Uterus (tissue), 2 donors: ENCODE results near the gene PDE3B.
A peak's percentile ranks its signal among the peaks of the same experiment; 100 is the strongest.

Source experiments
- POLR2A ChIP-seq, 2 donors: fragments of 450-650 bp; IDR thresholded peaks; one replicate each; pipeline ENCODE4 v1.6.1; 2016; ENCODE audit warnings: antibody characterized with exemption in 2 of 2, mild to moderate bottlenecking in 1 of 2, moderate library complexity in 1 of 2
- TF ChIP-seq, protein P1 (sequence below), 4 experiments: fragments of 200-600 bp in 2 of 4; fragments of 450-650 bp in 2 of 4; sonication (generic) in 2 of 4; IDR thresholded peaks; one replicate each; pipeline ENCODE4 v1.5.1; 2016 to 2019; ENCODE audit warnings: antibody characterized with exemption in 4 of 4, mild to moderate bottlenecking in 2 of 4, moderate library complexity in 1 of 4

DNA sequence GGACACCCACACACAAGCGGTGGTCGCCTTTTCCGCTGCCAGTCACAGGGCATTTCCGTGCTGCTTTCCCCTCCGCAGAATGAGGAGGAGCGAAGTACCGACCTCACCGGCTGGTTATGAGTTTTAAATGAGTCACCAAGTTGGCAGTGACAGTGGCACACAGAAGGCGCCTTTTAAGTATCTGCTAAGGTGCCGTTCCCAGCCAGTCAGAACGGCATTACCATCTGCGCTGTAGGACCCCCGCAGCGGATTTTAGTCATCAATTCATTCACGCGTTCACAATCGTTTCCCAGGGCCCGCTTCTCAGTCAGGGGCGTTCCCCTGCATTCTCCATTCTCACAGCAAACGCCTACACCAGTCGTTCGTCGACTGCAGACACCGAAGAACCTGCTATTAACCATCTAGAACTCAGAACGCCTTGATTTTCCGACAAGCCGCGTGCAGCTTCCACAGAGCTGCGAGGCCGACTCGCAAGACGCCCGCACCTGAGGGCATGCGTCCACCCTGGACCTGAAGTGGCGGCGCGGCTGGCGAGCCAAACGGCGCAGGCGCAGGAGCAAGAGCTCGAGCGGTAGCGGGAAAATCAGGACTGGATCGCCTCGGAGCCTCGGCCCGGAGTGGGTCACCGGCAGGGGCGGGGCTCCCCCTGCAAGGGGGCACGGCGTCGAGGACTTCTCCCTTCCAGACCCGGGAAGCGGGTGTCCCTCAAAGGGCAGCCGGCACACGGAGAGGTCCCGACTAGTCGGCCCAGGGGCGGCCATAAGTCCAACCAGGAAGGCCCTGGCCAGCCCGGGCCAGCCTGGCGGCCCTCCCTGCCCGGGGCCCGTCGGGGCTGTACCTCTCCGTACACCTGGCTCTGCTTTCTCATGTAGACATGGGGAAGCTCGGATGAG lies 247.8 kb downstream of the PDE3B start:
- TF ChIP-seq, protein P1, sequence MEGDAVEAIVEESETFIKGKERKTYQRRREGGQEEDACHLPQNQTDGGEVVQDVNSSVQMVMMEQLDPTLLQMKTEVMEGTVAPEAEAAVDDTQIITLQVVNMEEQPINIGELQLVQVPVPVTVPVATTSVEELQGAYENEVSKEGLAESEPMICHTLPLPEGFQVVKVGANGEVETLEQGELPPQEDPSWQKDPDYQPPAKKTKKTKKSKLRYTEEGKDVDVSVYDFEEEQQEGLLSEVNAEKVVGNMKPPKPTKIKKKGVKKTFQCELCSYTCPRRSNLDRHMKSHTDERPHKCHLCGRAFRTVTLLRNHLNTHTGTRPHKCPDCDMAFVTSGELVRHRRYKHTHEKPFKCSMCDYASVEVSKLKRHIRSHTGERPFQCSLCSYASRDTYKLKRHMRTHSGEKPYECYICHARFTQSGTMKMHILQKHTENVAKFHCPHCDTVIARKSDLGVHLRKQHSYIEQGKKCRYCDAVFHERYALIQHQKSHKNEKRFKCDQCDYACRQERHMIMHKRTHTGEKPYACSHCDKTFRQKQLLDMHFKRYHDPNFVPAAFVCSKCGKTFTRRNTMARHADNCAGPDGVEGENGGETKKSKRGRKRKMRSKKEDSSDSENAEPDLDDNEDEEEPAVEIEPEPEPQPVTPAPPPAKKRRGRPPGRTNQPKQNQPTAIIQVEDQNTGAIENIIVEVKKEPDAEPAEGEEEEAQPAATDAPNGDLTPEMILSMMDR (IDR thresholded peaks at IDR 0.05), result peak in 2 of 4 experiments; percentile 21 to 25
- TF ChIP-seq POLR2A (IDR thresholded peaks at IDR 0.05), result peak; percentile 9 to 66
